ENCODE results near the gene ADPRHL1.

DNA sequence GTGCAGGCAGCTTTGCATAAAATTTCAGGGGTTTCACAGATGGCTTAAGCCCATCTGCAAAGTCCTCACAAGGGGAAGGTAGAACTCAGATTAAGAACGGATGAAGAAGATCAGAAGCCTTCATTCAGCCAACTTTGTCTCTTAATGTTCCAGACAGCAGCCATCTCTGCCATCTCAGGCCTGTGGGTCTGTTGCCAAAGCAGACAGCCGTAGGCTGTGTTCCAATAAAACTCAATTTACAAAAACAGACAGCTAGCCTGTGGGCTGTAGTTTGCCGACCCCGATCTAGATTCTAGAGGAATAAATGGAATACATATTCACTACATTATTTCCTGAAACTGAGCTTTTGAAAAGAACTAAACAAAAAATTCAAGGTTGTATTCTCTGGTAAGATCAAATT is 33.4 kb upstream of the ADPRHL1 start:
- TF ChIP-seq, protein P1, sequence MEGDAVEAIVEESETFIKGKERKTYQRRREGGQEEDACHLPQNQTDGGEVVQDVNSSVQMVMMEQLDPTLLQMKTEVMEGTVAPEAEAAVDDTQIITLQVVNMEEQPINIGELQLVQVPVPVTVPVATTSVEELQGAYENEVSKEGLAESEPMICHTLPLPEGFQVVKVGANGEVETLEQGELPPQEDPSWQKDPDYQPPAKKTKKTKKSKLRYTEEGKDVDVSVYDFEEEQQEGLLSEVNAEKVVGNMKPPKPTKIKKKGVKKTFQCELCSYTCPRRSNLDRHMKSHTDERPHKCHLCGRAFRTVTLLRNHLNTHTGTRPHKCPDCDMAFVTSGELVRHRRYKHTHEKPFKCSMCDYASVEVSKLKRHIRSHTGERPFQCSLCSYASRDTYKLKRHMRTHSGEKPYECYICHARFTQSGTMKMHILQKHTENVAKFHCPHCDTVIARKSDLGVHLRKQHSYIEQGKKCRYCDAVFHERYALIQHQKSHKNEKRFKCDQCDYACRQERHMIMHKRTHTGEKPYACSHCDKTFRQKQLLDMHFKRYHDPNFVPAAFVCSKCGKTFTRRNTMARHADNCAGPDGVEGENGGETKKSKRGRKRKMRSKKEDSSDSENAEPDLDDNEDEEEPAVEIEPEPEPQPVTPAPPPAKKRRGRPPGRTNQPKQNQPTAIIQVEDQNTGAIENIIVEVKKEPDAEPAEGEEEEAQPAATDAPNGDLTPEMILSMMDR (conservative IDR thresholded peaks at IDR 0.05) = no peak
- no peak for TF ChIP-seq EZH2 (IDR thresholded peaks at IDR 0.05; ENCODE audit: low read depth)
